HG03108 (cell line): Measurements from ENCODE around the gene AFAP1.

ENCODE experiments used
- ATAC-seq: cut with Tn5 transposase; IDR thresholded peaks from one replicate; pipeline ENCODE4 v1.9.1; 2021; ENCODE audit warnings: moderate library complexity; ENCODE audit not compliant: unreplicated experiment

The AFAP1 gene

DNA sequence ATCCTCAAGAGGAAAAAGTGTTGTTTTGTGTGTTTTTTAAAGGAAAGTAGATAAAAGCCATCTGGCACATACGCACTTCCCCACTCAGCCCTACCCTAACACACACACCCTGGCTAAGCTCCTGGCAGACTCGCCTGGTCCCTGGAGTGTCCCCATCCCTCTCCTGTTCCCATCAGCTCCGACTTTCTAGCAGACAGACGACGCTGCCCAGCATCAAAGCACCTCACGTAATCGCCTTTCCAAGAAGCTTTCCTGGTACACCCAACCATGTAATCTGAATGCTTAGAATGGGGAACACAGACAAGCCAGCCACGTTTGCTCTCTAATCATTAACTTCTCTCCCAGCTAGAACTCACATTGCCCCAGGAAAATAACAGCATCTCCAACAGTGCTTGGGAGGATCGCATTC, 116.2 kb downstream of the AFAP1 start:
- no peak for ATAC-seq

DNA sequence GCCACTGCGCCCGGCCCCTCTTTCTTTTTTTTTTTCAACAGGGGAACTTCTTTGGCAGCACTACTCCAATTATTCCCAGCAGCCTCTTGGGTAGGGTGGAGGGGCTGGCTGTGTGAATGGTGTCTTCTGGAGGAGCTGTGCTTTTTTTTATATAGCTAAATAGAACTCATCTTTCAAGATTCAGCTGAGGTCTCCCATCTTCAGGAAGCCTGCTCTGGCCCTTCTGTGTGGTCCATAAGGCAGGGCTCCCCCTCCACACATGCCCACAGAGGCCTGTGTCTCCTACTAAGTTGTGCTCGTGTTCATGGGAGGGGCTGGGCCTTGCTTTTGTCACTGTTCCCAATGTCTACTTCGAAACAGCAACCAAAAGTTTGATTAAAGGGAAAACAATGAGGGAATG, 116.8 kb downstream of the AFAP1 start:
- ATAC-seq, result no peak

DNA sequence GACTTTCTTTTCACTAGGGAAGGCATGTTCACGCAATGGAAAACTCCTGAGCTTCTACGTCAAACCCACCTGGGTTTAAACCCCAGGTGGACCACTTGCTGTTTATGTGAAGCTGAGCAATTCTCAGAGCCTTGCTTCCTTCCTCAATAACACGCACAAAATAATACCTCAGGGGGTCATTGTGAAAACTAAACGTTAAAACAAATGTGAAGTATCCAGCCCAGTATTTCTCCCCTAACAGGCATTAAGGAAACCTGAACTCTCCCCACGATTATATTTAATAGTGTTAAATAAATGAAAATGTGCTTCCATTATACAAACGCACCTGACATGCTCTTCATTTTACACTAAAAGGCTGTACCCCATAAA, 117.5 kb downstream of the AFAP1 start:
- ATAC-seq, result no peak

DNA sequence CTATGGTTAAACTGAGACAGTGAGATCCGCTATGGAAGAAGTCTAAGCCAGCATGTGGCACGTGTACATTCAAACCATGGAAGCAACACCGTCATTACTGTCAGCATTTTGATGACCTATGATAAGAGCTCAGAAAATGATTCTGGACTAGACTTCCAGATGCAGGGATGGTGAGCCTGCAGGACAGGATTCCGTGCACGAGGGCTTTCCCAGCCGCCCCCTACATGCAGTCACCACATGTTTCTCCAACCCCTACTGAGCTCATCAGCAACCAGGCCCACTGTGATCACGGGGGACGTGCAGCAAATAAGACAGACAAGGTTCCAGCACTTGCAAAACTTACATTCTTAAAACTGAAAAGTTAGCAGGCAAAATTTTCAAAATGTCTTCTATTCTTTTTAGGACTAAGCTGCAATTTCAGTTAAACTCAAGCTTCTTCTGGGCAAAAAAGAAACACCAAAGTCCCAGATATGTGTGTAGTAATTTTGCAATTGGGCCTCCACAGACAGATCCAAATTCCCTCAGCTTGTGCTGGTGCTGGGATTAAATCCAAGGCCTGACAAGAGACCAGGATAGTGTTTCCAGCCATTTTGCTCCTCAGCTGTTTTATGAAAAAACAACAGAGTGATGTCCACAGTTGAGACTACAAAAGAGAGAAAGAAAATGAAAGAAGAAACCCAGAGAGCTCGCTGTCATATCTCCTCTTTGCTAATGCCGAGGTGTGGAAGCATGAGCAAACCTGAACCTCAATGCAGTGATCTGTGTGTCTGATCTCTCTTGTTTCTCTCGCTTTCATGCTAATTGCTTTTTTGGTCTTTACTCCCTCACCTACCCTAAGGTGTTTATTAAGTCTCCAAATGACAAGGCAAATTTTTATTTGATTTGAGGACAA, 118.2 kb downstream of the AFAP1 start:
- no peak for ATAC-seq

DNA sequence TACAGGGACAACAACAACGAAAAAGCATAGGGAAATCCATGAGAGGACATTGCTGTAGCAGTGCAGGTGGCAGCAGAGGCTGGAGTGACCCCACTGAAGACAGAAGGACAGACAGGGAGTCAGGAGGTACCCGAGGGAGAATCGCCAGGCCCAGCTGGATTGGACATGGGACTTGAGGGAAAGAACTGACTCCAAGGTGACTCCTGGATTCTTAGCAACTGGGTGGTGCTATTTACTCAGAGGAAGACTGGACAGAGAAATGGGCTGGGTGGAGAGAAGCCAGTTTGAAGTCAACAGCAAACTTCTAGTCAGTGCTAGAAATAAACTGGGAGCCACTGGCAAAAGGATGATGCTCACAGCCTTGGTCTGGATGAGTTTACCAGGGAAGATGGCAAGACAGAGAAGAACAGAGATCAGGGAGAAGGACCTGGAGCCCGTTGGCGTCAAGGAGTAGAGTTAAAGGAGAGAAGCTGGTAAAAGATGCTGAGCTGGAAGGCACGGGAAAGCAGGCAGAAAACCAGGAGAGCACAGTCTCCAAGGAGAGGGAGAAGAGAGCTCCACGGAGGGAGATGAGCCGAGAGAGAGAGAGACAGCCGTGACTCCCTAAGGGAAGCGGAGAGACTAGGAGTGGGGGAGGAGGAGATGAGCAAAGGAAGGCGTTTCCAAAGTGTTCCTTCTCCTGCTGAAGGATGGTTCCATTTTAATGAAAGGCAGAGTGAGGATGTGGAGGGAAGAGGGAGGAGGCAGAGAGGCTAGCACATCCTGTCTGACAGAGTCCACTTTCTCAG, 119.4 kb downstream of the AFAP1 start:
- ATAC-seq, result no peak

DNA sequence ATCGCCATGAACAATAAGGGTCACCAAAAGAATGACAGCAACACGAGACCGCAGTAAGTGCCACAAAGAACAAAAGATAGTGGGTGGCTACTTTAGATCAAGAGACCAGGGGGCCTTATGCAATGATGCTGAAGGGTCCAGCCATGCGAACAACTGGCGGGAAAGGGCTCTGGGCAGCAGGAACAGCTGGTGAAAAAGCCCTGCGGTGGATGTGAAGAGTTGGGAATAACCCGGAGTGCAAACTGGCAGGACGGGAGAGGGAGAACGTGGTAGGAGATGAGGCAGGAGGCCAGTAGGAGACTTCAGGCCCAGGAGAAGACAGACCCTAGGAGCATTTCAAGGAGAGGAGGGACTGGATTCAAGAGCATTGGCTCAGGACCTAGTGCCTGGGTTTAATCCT, 120.2 kb downstream of the AFAP1 start:
- no peak for ATAC-seq

DNA sequence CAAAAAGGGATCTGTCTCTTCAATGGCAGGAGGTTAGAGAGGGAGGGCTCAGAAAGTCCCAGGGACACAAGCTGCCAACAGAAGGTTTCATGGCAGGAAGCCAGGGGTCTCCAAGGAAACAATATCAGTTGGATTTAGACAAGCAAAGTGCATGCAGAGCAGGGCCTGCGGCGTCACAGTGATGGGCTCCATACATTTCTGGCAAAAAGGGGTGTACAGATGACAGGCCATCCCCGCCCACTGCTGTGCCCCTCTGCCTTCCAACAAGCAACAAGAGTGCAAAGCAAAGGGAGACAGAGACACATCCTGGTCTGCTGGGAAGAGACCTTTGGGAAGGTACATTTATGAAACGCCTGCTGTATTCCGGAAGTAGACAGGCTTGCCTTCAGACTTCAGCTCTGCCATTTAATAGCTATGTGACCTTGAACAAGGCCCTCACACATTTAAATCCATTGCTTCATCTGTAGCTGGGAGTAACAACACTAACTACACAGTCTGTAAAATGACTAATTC, 121.2 kb downstream of the AFAP1 start:
- no peak for ATAC-seq

DNA sequence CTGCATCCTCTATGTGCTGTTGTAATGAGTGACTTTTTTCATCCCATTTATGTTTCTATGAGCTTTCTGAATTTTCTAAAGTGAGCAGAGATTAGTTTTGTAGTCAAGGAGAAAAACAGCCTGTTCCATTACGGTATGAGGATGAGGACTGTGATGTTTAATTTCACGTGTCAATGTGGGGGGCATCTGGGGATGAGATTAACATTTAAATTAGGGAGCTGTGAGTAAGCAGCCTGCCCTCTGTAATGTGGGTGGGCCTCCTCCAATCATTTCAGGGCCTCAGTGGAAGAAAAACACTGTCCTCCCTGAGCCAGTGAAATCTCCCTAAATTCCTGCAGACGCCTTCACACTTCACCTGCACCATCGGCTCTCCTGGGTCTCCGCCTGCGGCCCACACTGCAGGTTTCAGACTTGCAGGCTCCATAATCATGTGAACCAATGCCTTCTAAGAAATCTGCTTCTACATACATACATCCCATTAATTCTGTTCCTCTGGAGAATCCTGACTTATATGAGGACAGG, 121.7 kb downstream of the AFAP1 start:
- ATAC-seq, result no peak

DNA sequence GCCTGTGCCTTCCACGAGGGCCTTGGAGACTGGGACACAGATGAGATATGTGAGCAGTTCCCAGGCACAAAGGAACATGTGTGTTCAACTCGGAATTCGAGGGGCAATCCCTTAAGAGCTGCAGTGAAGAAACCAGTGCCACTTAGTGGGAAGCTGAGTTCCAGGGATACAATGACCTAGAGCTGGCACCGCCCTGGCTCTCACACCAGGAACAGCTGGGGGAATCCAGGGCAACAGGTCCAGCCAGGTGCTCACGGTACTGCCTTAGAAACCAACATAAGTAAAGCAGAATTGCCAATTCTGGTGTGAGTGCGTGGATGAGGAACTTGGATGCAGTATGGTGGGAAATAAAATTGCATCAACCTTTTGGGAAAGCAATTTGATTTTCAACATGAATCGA, 122.9 kb downstream of the AFAP1 start:
- ATAC-seq, result no peak

DNA sequence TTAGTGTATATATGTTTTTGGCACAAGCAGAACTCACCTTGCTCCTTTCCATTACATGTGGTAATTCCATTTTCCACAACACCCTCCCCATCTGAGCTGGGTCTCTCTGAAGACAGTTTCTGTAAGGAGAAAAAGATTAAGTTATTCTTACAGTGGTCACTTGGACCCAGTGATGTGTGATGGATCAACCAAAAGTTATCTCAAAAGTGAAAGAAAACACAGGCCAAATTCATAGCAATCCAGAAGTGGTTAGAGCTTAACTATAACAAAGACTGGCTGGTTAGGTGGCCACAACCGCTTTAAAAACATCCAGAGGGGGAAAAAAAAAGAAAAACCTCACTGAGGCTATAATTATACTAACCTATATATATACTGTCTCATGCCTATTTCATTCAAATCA, 123.7 kb downstream of the AFAP1 start:
- no peak for ATAC-seq

DNA sequence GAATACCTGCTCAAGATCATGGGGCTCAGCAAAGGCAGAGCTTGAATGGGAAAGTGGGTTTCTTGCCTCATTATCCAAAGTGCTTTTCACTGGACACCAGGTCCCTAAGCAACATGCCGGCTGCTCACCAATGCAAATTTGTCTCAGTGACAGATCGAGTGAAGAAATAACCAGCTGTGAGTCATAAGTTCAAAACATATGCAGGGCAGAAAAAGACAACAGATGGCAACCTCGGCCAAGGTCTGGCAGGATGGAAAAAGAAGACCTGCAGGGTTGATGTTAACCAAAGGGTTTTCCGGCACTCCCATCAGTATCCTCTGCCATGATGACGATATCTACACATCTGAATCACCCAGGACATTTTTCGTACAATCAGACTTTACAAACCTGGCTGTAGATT, 124.1 kb downstream of the AFAP1 start:
- no peak for ATAC-seq

DNA sequence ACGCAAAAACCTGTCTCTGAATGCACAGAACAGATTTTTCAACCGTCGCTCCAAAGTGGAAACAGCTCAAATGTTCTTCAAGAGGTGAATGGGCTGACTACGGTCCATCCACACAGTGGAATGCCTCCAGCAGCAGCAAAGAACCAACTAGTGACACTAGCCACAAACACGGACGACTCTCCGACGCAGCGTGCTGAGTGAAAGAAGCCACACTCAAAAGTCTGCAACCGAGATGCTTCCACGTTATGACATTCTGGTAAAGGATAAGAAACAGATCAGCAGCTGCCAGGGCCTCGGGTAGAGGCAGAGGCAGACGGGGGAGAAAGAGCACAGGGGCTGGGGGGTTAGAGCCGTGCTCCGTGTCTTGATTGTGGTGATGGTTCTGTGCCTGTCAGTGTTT, 125.2 kb downstream of the AFAP1 start:
- no peak for ATAC-seq

DNA sequence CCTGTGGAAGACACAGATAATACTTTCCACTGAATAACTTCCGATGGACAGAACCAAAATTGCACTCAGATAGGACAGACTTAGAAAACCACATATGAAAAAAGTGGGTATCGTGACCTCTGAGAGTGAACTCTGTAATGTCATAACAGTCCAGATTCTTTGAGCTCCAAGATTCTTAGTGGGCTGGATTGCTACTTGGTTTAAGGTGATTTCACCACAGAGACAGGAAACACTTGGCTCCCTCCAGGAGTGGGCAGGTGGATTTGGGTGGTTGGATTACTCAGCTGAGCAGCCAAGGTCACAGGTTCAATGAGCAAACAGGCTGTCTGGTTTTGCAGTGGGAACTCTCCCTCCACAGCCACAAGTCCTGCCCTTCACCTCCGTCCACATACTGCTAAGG, 126.0 kb downstream of the AFAP1 start:
- ATAC-seq, result no peak

DNA sequence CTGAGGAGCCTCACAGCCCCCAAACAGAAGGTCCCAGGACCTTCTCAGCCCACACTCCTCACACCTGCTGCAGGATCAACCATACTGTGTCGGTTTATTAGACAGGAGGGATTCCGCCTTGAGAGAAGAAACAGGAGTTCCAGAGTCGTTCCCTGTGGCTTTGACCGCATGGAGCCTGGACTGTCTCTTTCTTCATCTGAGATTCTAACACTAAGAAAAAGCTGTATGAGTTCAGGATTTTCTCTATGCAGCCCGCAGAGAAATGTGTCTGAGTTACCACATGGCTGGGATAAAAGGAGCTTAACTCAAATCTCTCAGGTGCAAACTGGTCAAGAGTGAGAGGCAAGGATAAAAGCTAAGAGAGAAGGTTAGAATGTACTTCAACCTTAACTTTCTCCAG, 126.7 kb downstream of the AFAP1 start:
- ATAC-seq, result no peak

DNA sequence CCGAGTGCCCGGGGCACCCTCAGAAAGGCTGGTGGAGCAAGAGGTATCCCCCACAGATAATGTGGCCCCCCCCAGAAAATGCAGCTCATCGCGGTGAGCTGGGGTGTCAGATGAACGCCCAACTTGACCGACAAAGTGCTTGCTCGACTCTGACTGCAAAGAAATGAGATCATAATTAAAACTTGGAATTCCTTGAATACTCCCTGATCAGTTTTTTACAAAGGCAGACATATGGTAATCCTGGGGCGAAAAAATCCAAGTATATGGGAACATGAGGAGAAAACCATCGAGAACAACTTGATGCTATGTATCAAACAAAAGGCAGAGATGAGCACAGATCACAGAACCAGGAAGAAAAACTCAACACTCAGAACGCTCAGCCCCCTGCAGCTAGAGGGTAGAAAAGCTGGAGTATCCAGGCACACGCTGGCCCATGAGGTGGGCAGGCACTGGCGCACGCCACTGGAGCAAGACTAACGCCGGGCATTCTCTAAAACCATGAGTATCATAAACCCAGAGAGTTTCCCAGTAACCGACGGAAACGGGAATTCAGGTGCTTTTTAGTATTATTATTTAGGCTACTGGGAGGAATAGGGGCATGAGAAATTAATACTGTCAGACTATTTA, 127.3 kb downstream of the AFAP1 start:
- ATAC-seq, result no peak

DNA sequence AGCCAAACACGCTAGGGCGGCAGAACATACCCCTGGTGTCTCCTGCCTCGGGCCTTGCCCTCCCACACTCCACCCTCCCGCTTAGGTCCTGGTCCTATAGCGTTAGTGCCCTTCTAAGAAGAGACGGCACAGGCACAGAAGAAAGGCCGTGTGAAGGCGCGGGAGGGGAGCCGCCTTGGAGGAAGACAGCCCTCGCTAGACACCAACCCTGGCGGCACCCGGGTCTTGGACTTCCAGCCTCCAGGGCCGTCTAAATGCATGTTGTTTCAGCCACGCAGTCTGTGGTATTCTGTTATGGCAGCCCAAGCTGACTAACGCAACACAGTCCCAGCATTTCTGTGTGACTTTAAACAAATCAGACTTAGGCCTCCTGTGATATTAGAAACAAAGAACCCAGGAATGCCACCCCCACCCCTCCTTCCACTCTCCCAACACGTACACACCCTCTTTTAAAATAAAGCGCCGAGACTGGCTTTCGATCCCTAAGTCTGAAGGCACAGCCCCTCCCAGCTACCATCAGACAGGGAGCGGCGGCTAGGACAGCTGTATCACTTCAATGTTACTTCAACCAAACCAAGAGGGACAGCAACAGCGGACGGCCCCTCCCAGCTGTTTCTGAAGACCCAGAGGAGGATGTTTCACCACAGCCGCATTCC, 128.0 kb downstream of the AFAP1 start:
- ATAC-seq, result no peak

DNA sequence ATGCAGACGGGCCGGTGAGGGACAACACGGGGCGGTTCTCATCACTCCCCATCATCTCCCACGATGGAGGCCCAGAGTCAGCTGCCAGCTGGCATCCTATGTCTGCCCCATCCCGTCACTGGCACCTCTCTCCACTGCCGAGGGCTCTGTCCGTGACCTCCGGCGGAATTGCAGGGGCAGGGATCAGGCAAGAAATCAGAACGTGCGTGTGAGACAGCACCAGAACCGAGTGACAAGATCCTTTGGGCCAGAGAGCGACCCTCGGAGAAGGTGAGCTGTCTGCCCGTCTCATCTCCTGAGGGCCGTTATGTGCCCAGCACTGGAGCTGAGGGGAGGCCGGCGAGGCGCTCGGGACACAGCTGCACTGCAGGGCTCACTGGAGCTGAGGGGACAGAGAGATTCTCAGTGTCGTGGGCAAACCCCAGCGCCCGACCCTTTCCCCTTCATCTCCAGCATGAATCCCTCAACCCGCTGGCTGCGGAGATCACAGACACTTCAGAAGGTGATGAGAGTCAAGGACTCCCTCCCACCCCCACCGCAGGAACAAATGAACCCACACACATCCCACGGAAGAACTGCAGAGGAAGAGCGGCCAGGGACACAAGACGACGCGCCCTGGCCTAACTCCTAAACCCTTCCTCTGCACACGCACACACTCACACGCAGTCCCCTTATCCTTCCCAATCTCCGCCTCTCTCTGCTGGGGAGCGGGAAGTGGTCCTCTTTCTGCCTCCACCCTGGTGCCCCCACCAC, 128.7 kb downstream of the AFAP1 start:
- ATAC-seq, result no peak

DNA sequence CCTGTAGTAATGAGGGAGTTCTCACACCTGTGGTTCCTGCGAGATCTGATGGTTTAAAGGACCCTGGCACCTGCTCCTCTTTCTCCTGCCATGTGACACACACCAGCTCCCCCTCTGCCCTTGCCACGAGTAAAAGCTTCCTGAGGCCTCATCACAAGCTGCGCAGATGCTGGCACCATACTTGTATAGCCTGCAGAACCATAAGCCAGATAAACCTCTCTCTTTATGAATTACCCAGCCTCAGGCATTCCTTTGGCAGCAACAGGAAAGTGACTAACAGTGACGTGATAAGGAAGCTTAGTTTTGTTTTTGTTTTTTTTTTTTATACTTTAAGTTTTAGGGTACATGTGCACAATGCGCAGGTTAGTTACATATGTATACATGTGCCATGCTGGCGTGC, 130.9 kb downstream of the AFAP1 start:
- ATAC-seq, result no peak

DNA sequence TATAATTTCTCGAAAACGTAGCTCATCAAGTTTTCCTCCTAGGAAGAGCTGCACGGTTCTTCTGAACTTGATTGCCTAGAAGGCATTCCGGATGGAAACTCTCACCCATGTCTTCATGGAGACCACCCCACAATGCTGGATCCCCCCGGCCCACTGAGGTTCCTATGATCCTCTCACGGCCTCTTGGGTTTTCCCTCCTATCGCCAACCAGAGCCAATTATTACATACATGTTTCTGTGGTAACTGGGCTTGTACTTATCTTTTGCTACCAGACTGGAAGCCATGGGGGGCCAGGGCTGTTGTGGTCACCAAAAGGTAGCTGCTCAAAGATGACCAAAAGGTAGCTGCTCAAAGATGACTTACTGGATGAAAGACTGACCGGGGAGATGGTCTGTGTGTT, 131.5 kb downstream of the AFAP1 start:
- ATAC-seq, result no peak

DNA sequence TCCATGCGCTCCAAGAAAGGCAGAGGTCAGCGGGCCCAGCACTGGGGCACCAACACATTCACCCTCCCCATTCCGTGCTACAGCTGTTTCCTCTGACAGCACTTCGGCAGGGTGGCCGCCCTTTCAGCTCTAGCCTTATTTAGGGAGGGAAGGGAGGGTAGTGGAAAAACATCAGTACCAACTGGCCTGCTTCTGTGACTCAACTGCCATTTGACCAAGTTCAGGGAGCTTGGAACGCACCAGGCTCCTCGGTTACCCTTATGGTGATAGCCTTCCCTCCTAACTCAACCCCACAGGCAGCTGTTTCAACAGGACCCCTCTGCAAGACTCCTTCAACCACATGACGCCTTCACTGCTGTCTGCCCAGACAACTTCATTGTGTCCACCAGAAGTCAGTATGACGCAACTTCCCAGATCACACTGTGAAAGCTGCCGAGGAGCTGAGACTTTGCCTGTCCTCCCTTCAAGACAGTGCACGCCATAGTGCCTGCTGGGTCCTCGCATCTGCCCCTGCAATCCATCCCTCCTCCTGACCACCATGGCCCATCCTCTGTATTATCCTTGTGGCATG, 132.2 kb downstream of the AFAP1 start:
- ATAC-seq, result no peak
